DMS 273 treated with DMSO at 0.1 percent for 48 hours (cell line): ENCODE measurements around the gene ANP32E.
"Not testable (repeated sequence)": the region's sequence is repeated elsewhere in the genome, so short reads cannot be mapped to it uniquely, and the experiment has no call there.

Source experiments
- DNase-seq: peaks from one replicate; lab custom pipeline; 2025; lab: John Stamatoyannopoulos, UW

Gene ANP32E

DNA sequence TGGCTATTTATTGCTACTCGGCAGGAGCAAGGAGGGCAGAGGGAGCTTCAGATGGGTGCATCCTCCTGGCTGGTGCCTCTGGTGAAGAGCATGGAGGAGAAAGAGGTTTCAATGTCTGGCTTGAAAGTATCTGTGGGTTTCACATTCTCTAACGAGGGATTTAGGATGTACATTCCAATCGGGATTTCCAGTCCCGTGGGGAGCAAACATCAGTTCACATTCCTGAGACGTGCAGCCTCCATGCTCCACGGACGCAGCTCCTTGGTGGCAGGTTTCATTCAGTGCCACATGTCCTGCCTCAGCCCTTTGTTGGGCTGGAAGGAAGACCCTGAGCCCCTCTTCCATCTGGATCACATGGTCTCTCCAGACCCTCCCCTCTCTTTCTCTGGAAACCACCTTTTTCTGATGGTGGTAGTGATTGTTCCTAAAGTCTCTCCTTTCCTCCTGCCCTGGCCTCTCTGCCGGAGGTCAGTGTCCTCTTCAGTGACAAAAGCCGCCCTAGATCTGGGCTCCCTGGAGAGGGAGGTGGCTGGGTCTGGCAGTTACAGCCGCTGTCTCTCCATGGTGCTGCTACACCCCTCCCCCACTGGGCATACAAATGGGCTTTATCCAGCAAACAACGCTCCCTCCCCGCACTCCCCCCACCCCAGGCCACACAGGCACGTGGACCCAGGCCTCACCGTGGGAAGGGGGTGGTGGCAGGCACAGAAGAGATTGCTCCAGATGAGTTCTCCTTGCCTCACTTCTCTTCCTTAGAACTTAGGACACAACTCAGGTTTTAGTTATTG, 20.8 kb upstream of the ANP32E start:
- DNase-seq: no peak

DNA sequence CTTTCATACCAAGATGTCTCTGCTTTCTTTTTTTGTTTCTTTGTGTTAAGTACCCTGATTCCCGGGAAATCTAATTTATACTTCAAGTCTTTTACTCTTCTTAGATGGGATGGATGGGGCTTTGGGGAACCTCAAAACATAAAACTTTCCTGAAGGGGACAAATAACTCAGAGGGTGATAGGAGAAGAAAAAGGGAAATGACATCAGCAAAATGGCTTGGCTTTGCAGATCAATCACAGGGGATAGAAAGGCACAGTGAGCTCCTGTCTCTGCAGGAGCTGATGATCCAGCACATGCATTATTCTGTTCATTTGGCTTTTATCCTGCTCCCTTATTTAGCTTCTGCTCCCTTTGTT, 20.3 kb upstream of the ANP32E start:
- DNase-seq: no peak

DNA sequence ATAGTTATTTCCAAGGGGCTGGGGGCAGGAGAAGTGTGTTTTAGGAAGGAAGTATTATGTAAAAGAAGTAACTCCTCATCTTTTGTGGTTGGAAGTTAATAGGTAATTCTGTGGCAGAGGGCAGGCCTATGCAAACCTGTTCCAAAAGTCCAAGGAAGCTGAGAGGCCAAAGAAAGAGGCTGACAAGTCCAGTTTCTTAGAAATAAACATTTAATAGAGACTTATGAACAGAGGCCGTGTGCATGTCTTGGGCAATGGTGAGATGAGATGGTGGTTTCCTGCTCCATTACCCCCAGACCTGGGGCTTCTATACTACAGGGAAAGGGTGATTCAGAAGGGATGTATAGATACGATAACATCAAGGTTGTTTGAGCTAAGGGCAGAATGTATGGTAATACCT, 14.0 kb upstream of the ANP32E start:
- DNase-seq: no peak

DNA sequence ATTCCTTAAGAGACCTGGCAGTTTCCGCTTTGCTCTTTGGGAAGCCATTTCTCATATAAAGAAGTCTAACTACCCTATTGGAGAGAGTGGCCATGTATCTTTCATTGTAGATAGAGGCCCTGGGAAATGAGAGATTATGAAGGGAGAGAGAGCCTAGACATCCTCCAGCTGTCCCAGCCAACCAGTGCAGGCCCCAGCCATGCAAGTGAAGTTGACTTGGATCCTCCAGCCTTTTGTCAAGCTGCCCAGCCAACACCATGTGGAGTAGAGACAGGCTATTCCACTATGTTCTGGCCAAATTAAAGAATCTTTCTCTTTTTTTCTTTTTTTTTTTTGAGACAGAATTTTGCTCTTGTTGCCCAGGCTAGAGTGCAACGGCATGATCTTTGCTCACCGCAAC, 7.1 kb upstream of the ANP32E start:
- DNase-seq: no peak

DNA sequence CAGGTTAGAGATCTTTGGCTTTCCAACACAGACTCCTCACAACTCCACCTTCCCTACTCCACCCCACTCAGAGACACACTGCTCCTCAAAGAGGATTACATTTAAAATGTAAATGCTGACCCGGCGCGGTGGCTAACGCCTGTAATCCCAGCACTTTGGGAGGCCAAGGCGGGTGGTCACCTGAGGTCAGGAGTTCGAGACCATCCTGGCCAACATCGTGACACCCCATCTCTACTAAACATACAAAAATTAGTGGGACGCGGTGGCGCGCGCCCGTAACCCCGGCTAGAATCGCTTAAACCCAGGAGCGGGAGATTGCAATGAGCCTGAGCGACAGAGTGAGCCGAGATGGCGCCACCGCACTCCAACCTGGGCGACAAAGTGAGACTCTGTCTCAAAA, 1.8 kb upstream of the ANP32E start:
- DNase-seq: no peak

DNA sequence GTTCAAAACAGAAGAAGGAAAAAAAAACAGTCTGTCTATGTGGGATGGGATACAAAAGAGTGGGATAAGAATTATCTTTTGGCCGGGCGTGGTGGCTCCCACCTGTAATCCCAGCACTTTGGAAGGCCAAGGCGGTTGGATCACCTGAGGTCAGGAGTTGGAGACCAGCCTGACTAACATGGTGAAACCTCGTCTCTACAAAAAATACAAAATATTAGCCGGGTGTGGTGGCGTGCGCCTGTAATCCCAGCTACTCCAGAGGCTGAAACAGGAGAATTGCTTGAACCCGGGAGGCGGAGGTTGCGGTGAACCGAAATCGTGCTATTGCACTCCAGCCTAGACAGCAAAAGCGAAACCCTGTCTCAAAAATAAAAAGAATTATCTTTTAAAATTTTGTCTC, 1.3 kb upstream of the ANP32E start:
- not testable (repeated sequence) for DNase-seq

DNA sequence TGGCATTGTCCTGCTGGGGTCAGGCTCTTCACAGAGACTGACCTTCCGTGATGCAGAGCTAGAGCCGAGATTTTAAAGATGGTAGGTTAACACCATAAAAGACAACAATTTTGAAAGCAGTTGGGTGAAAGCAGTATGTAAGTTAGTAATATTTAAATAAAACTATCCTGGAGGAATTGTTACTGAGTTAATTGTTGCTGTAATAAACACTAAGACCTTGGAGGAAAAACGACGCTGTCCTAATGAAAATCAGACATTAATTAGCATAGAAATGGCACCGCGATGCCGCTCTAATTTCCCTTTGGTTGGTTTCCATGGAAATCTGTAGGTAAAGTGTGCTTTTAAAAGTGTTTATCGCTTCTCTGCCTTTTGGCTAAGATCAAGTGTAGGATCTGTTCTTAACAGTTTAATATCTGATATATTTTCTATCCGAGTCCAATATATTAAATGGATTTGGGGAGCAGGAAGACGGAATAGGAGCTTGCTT, 745 bp upstream of the ANP32E start:
- DNase-seq: no peak

DNA sequence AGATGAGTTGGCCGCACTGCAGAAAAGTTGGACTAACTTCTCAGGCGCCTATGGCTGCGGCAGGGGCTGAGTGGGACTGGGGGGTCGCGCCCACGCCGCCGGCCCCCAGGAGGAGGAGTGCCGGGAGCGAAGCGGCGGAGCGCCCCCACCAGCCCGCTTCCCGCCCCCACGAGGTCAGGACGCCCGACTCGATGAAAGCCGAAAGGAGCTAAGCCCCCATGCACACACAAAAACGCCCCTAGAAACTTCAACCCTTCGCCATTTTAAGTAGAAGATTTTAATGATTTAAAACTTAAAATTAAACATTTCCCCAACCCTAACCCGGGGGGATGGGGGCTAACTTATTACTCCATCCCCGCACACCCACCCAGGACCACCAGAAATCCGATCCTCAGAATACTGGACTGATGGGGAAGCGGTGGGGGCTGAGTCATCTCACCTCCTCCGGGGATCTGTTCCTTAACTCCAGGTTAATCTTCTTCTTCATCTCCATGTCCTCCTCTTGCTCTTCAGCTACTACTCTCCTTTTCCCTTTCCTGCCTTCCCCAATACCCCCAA, 539 bp downstream of the ANP32E start:
- no peak for DNase-seq

DNA sequence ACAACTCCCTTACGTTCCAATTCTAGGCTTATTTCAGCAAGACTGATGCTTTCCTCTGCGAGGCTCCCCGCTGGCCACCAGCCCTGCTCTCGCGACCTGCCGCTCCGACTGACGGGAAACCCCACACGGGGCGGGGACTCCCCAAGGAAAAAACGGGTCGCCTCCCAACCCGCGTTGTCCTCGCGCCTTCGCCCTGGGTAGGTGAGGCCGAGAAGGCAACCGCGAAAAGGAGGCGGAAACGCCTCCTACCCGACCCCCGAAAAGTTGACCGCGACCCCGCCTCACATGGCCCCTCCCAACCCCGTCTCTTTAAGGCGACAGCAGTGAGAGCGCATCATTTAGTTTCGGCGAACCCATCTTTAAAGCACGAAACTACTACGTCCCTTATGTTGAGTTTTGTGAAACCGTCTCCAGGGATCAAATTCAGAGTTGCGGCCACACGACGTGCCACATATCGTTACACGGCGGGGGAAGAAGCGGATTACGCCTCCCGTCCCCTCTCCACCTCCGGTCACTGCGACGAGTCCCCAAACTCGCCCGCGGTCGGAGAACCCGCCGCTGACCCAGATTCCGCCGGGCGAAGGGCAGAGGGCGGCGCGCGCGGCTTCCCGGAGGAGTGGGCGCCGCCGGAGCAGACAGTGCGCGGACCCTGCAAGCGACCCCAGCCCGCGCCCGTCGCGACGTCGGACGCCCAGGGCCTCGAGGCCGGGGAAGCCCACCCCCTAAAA, 1.2 kb downstream of the ANP32E start:
- DNase-seq: peak; percentile 51

DNA sequence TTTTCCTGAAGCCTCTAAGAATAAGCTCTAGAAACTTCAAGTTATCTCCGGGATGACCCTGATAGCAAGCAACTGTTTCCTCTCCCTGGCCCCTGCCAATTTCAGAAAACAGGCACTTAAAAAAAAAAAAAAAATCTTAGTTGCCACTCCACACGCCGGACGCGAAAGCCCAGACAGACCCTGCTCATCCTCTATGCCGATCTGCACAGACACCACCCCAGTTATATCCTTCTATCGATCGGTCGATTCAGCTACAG, 1.7 kb downstream of the ANP32E start:
- DNase-seq: no peak

DNA sequence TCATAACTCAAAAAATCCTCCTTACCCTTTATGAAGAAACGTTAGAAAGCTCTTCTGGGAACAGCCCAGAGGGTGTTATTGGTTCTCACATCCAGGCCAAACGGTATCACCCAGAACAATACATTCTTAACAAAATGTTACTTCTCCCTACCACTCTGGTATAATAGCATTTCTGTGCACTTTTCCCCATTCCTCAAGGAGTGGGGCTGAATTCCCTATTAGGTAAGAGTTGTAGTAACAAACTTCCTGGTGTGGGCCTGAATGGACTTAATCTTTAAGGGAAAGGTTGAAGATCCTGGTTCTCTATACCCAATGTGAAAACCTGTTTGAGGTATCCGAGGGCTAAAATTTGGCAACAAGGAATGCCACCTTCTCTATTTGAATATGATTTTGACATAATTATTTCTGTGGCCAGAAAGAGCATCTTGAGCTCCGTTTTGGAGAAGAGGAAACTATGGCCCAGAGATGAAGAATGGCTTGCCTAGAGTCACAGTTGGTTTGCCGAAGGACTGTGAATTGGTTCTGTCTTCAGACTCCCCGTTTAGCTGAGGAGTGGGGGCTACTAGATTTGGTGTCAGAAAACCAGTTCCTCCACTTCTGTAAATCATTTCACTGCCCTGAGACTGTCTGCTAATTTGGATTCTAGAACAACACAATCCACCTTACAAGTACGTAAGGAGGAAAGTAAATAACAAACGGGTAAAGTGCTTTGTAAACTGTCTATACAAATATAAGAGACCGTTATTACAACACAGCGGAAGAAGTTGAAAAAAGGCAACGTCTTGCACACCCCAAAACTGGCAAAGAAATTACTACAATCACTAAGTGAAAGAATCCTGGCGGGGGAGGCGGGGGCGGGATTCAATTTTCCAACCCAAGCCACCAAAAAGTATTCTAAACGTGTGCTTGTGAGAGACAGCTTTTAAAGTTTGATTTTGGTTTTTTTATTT, 2.3 kb downstream of the ANP32E start:
- DNase-seq: no peak

DNA sequence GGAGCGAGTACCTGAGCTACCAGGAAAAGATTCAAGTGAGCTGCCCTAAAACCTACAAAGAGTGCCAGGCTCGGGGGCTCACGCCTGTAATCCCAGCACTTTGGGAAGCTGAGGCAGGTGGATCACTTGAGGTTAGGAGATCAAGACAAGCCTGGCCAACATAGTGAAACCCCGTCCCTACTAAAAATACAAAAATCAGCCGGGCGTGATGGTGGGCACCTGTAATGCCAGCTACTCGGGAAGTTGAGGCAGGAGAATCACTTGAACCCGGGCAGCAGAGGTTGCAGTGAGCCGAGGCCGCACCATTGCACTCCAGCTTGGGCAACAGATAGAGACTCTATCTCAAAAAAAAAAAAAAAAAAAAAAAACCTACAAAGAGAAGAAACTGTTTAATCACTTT, 3.0 kb downstream of the ANP32E start:
- not testable (repeated sequence) for DNase-seq

DNA sequence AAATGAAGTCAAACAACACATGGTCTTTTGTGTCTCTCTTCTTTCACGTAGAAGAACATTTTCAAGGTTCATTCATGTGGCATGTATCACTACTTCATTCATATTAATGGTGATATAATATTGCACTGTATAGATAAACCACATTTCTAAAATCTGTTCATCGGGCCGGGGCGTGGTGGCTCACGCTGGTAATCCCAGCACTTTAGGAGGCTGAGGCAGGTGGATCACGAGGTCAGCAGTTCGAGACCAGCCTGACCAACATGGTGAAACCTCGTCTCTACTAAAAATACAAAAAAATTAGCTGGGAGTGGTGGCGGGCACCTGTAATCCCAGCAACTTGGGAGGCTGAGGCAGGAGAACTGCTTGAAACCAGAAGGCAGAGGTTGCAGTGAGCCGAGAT, 7.7 kb downstream of the ANP32E start:
- DNase-seq: not testable (repeated sequence)

DNA sequence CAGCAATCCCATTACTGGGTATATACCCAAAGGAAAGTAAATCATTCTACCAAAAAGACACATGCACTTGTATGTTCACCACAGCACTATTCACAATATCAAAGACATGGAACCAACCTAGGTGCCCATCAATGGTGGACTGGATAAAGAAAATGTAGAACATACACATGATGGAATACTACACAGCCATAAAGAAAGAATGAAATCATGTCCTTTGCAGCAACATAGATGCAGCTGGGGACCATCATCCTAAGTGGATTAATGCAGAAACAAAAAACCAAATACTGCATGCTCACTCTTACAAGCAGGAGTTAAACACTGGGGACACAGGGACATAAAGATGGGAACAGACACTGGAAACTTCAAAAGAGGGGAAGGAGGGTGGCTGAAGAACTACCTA, 8.7 kb downstream of the ANP32E start:
- no peak for DNase-seq

DNA sequence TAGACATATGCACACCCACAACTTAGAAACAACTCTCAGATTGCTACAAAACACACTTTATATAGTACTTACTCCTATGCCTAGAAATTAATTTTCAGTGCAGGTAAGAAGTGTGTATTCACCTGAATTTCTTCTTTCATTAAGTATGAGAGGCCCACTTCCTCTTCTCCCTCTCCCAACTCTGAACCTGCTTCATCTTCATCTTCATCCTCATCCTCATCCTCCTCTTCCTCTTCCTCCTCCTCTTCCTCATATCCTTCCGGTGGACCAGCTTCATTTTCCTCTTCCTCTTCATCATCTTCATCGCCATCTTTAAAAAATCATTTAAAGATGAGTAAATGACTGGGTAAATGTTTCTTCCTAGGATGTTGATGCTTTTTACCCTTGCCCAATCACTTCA, 9.4 kb downstream of the ANP32E start:
- DNase-seq: no peak

DNA sequence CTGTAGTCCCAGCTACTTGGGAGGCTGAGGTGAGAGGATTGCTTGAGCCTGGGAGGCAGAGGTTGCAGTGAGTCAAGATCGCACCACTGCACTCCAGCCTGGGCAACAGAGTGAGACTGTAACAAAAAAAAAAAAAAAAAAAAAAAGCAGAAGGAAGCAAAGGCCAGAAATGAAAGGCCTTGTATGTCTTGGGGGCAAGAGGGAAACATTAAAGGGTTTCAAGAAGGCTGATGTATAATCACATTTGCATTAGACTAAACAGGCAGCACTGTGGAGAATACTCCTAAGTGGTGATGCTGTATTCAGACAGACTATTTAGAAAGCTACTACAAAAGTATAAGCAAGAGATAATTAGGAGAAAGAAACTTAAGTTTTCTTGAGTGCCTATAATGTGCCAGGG, 10.4 kb downstream of the ANP32E start:
- no peak for DNase-seq

DNA sequence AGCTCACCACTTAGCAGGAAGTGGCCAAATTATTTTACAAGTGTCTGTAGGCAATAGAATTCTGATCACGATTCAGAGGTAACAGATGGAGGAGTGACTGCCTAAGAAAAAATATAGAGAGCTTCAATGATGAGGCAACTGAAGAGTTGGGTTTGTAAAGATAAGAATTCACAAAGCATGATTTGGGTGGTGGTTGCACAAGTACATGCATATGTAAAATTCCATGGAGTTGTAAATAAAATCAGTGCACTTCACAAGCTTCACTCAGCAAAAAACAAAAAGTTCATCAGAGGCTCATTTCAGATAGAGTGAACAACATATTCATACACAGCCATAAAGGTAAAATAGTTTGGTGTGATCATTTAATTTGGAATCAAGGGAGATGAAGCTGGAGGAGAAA, 10.9 kb downstream of the ANP32E start:
- DNase-seq: no peak

DNA sequence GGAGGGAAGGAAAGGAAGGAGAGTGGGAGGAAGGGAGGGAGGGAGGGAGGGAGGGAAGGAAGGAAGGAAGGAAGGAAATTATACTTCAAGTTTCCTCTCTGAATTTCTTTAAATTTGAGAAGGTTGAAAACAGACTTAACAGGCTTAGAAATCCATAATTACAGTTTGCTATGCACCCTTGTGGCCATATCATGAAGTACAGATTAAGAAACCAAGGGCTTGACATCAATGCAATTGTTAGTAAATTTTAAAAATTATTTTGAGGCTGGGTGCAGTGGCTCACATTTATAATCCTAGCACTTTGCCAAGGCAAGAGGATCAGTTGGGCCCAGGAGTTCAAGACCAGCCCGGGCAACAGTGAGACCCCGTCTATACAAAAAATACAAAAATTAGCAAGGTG, 14.4 kb downstream of the ANP32E start:
- no peak for DNase-seq

DNA sequence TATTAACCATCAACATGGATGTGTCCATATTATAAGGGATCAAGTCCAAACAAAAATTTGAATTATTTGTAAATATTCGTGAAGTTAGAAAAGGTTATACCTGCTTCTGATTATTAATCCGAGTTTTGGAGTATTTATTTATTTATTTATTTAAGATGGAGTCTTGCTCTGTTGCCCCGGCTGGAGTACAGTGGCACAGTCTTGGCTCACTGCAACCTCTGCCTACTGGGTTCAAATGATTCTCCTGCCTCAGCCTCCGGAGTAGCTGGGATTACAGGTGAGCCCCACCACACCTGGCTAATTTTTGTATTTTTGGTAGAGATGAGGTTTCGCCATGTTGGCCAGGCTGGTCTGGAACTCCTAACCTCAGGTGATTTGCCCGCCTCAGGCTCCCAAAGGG, 20.1 kb downstream of the ANP32E start:
- not testable (repeated sequence) for DNase-seq

DNA sequence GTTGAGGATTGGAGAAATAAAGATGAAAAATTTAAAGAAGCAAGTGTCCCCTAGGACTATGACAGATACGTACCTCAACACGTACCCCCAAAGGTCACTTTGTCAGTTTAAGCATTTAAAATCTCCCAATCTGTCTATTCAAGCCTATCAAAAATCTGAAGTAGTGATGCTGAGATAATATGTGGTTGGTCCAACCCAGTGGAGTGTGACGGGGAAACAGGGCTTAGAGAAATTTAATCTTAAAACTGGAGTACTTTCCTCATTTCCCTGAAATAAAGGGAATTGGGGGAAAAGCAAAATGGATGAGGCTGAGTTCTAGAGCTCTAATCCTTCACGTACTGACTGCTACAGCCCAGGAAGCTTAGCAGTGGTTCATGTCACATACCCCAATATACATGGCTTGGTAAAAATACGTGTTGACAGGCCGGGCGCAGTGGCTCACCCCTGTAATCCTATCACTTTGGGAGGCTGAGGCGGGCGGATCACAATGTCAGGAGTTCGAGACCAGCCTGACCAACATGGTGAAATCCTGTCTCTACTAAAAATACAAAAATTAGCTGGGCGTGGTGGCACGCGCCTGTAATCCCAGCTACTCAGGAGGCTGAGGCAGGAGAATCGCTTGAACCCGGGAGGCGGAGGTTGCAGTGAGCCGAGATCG, 21.7 kb downstream of the ANP32E start:
- not testable (repeated sequence) for DNase-seq

DNA sequence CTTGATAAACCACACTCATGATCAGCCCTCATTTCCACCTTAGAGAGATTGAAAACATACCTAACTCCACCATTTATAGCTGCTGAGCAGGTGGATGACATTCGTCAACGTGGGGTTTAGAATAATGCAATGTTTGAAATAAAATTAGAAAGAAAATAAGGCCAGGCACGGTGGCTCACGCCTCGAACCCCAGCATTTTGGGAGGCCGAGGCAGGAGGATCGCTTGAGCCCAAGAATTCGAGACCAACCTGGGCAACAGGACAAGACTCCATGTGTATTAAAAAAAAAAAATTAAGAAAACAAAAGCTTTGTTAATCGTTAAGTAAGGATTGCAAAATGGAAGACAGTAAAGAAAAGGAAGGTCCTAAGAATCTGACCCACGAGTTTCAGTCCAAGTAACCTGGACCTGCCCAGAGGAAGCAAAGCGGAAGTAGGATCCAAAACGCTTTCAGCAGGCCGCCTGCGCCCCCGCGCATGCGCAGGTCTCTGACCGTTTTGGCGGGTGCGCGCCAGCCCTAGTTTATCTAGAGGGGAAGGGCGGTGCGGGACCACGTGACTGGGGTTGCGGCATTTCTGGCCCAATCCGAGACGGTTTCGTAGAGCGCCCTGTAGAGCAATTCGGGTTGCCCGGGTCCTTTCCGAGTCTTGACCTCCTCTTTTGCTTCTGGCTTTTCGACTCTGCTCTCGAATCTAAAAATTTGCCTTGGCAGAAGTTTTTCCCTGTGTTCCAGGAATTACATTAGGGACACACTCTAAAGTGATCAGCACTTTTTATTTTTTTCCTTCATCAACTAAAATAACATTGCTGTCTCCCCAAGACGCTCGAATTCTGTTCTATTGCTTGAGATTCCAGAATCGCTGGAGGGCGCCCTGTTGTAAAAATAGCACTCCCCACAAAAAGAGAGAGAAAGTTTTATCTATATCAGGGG, 22.5 kb downstream of the ANP32E start:
- peak; percentile 56 for DNase-seq
